Neutrophil (primary cell): ENCODE results near the gene TPSD1.

Source experiments
- H3K27ac ChIP-seq: fragments of 200-600 bp; sonication (generic); 2 replicates; pipeline ENCODE4 v1.5.1; 2016; ENCODE audit warnings: mild to moderate bottlenecking, moderate library complexity
- H3K27me3 ChIP-seq: fragments of 200-600 bp; sonication (generic); 2 replicates; pipeline ENCODE4 v1.6.0; 2016; ENCODE audit warnings: mild to moderate bottlenecking
- H3K36me3 ChIP-seq: fragments of 200-600 bp; sonication (generic); 2 replicates; pipeline ENCODE4 v1.5.1; 2017
- H3K4me1 ChIP-seq, 2 experiments: fragments of 200-600 bp in 1 of 2; sonication (generic) in 1 of 2; 1 replicate in 1 of 2; 2 replicates in 1 of 2; pipeline versions ENCODE4 v1.5.1 to v1.6.1; 2013 to 2016; ENCODE audit warnings: low read depth in 1 of 2, low read length in 1 of 2, mild to moderate bottlenecking in 1 of 2, moderate library complexity in 1 of 2; ENCODE audit not compliant: control insufficient read depth in 1 of 2, insufficient read depth in 1 of 2
- H3K4me3 ChIP-seq, 2 experiments: fragments of 200-600 bp in 1 of 2; sonication (generic) in 1 of 2; 1 replicate in 1 of 2; 2 replicates in 1 of 2; pipeline ENCODE4 v1.5.1; 2013 to 2016; ENCODE audit warnings: low read depth in 1 of 2, low read length in 1 of 2, mild to moderate bottlenecking in 1 of 2, moderate library complexity in 1 of 2
- H3K9me3 ChIP-seq: fragments of 200-600 bp; sonication (generic); 2 replicates; pipeline ENCODE4 v1.5.1; 2016
- TF ChIP-seq, protein P1 (sequence below): fragments of 200-600 bp; sonication (generic); IDR thresholded peaks from 2 replicates; pipeline ENCODE4 v1.5.1; 2016; ENCODE audit warnings: antibody characterized with exemption

The TPSD1 gene

DNA sequence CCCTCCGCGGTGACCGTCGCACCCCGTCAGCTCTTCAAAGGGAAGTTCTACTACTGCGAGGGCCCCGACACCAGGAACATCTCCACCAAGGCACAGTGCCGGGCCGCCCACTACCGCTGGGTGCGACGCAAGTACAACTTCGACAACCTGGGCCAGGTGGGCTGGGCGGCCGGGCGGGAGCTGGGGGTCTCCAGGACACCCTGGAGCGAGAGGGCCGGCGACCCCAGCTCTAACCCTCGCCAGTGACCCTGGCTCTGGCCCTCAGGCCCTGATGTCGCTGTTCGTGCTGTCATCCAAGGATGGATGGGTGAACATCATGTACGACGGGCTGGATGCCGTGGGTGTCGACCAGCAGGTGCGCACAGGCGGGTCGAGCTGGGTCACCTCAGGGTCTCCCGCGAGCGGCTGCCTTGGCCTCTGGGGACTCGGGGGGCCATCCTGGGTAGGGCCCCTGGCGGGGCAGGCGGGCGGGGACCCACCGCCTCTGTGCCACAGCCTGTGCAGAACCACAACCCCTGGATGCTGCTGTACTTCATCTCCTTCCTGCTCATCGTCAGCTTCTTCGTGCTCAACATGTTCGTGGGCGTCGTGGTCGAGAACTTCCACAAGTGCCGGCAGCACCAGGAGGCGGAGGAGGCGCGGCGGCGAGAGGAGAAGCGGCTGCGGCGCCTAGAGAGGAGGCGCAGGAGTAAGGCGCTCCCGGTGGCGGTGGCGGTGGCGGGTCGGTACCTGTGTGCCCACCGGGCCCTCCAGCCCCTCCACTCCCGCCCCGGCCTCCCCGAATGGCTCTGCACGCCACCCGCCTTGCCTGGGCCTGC lies 44.2 kb upstream of the TPSD1 start:
- no peak overlapping the region for H3K27ac ChIP-seq

DNA sequence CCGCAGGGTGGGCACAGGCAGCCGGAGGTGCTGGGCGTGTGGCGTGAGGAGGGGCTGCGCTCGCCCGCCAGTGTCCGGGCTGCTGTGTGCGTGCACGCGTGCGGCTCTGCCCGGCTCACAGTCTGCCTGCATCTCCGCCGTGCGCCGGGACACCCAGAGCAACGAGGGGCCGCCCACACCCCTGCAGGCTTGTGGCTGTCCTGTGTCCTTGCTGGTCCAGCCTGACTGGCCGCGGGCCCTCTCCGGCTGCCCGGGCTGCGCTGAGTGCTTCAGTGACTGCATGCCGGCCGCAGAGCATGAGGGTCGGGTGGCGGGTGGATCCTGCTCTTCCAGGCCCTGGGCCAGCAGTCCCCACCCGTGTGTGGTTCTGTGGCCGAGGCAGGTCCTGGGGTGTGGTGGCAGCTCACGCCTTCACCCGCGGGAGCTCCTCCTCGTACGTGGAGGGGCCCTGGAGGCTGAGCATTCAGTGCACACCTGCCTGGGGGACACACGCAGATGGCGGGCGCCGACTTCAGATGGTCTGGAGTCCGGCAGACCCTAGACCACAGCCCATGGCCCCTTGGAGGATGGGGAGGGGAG lies 43.2 kb upstream of the TPSD1 start:
- no peaks in the 10 kb centered on the region for H3K27me3 ChIP-seq
- H3K27ac ChIP-seq, result no peak overlapping the region
- H3K4me3 ChIP-seq, result no peak overlapping the region
- H3K4me1 ChIP-seq, result no peaks in the 10 kb centered on the region
- no peaks in the 10 kb centered on the region for H3K36me3 ChIP-seq
- TF ChIP-seq, protein P1, sequence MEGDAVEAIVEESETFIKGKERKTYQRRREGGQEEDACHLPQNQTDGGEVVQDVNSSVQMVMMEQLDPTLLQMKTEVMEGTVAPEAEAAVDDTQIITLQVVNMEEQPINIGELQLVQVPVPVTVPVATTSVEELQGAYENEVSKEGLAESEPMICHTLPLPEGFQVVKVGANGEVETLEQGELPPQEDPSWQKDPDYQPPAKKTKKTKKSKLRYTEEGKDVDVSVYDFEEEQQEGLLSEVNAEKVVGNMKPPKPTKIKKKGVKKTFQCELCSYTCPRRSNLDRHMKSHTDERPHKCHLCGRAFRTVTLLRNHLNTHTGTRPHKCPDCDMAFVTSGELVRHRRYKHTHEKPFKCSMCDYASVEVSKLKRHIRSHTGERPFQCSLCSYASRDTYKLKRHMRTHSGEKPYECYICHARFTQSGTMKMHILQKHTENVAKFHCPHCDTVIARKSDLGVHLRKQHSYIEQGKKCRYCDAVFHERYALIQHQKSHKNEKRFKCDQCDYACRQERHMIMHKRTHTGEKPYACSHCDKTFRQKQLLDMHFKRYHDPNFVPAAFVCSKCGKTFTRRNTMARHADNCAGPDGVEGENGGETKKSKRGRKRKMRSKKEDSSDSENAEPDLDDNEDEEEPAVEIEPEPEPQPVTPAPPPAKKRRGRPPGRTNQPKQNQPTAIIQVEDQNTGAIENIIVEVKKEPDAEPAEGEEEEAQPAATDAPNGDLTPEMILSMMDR, result no peak
- H3K9me3 ChIP-seq, result no peaks in the 10 kb centered on the region

More for the DNA sequence above, 44.2 kb upstream of the TPSD1 start:
- Histone ChIP-seq H3K4me1 (no peaks in the 10 kb centered on the region), H3K9me3 (no peaks in the 10 kb centered on the region), H3K36me3 (no peaks in the 10 kb centered on the region), H3K4me3 (no peak overlapping the region), H3K27me3 (no peaks in the 10 kb centered on the region)
- TF ChIP-seq, protein P1, result no peak

DNA sequence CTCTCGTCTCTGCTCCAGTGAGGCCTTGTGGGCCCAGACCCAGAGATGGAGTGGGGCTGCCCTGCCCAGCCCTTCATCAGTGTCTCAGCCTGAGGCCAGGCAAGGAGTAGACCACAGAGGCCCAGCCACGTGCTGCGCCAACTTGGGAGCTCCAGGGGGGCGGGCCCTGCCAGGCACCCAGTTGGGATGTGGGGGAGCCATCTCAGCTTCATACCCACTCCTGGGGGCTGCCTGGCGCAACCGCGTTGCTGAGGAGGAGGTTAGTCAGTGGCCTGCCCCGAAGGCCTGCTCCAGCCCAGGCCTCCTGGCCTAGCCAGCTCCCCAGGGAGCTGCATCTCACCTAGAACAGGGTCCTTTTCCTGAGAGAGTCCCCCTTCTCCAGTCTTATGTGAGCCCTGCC lies 42.6 kb upstream of the TPSD1 start:
- H3K27me3 ChIP-seq, result no peaks in the 10 kb centered on the region
- TF ChIP-seq, protein P1, result no peak
- no peaks in the 10 kb centered on the region for H3K9me3 ChIP-seq
- H3K4me1 ChIP-seq, result no peaks in the 10 kb centered on the region
- no peak overlapping the region for H3K27ac ChIP-seq
- H3K4me3 ChIP-seq, result no peak overlapping the region
- no peaks in the 10 kb centered on the region for H3K36me3 ChIP-seq

DNA sequence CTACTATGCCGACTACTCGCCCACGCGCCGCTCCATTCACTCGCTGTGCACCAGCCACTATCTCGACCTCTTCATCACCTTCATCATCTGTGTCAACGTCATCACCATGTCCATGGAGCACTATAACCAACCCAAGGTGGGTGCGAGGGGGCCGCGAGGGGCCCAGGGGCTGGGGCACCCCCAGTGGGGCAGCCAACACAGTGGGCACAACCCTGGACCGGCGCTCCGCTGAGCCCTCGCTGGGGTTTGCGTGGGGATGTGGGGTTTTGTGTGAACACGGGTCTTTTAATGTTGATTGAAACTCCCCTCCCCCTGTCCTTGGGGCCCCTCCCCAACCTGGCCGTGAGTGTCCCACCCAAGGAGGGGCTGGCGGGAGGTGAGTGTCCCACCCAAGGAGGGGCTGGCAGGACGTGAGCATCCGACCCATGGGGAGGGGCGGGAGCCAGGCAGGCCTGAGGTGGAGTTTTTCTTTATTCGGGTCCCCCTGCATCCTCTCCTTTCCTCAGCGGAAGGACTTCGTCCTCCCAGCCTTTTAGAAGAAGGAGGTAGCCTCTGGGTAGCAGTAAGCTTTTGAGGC lies 42.0 kb upstream of the TPSD1 start:
- no peak overlapping the region for H3K4me3 ChIP-seq
- H3K27me3 ChIP-seq, result no peaks in the 10 kb centered on the region
- H3K4me1 ChIP-seq, result no peaks in the 10 kb centered on the region
- TF ChIP-seq, protein P1, result no peak
- H3K9me3 ChIP-seq, result no peaks in the 10 kb centered on the region
- no peaks in the 10 kb centered on the region for H3K36me3 ChIP-seq
- no peak overlapping the region for H3K27ac ChIP-seq

DNA sequence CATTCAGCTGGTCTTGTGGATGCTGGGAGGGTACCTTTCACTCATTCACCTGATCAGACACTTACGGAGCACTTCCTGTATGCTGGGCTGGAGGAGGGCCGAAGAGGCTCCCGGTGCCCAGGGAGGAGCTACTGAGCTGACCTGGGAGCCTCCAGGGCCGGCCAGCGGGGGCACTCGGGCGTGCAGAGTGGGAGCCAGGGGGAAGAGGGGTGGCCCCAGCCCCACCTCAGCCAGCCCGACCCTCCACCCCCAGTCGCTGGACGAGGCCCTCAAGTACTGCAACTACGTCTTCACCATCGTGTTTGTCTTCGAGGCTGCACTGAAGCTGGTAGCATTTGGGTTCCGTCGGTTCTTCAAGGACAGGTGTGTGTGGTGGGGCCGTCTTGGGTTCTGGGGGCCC lies 41.1 kb upstream of the TPSD1 start:
- no peaks in the 10 kb centered on the region for H3K36me3 ChIP-seq
- no peaks in the 10 kb centered on the region for H3K27me3 ChIP-seq

More for the DNA sequence above, 41.1 kb upstream of the TPSD1 start:
- no peak overlapping the region for H3K4me3 ChIP-seq
- TF ChIP-seq, protein P1, result no peak
- no peak overlapping the region for H3K27ac ChIP-seq
- H3K9me3 ChIP-seq, result no peaks in the 10 kb centered on the region
- no peaks in the 10 kb centered on the region for H3K4me1 ChIP-seq
